Parathyroid adenoma (tissue), 2 donors: ENCODE data around the gene PCED1B.

Experiments used
- H2AFZ ChIP-seq: fragments of 300-600 bp; sonication (generic); one replicate; pipeline ENCODE4 v1.7.0; 2017; ENCODE audit warnings: antibody characterized with exemption, mild to moderate bottlenecking
- H3K27ac ChIP-seq: fragments of 300-600 bp; sonication (generic); one replicate; pipeline ENCODE4 v1.7.0; 2017
- H3K27me3 ChIP-seq: fragments of 300-600 bp; sonication (generic); one replicate; pipeline ENCODE4 v1.7.0; 2017; ENCODE audit warnings: low read length; ENCODE audit not compliant: control insufficient read depth, insufficient read depth
- H3K36me3 ChIP-seq: fragments of 300-600 bp; sonication (generic); one replicate; pipeline ENCODE4 v1.7.0; 2017; ENCODE audit warnings: low read length; ENCODE audit not compliant: control insufficient read depth, insufficient read depth
- H3K4me1 ChIP-seq: fragments of 300-600 bp; sonication (generic); one replicate; pipeline ENCODE4 v1.7.0; 2017; ENCODE audit warnings: control low read depth
- H3K4me2 ChIP-seq: fragments of 300-600 bp; sonication (generic); one replicate; pipeline ENCODE4 v1.7.0; 2017; ENCODE audit warnings: low read length
- H3K4me3 ChIP-seq: fragments of 300-600 bp; sonication (generic); one replicate; pipeline ENCODE4 v1.7.0; 2017; ENCODE audit warnings: low read depth, low read length
- H3K79me2 ChIP-seq: fragments of 300-600 bp; sonication (generic); one replicate; pipeline ENCODE4 v1.7.0; 2017; ENCODE audit warnings: control low read depth
- H3K9ac ChIP-seq: fragments of 300-600 bp; sonication (generic); one replicate; pipeline ENCODE4 v1.7.0; 2017; ENCODE audit warnings: mild to moderate bottlenecking
- H3K9me3 ChIP-seq: fragments of 300-600 bp; sonication (generic); one replicate; pipeline ENCODE4 v1.7.0; 2017; ENCODE audit warnings: low read length; ENCODE audit not compliant: control insufficient read depth
- CTCF ChIP-seq: fragments of 300-600 bp; sonication (generic); IDR thresholded peaks from one replicate; pipeline ENCODE4 v1.7.0; 2017; ENCODE audit warnings: antibody characterized with exemption, mild to moderate bottlenecking
- donor health status: primary hyperparathyroidism.

Gene PCED1B

GRCh38 chr12:47231456-47231855 lies 152.0 kb downstream of the PCED1B start:
- no peak overlapping the region for H3K27ac ChIP-seq
- H3K36me3 ChIP-seq = no peaks in the 10 kb centered on the region

GRCh38 chr12:47234576-47235141 lies 155.2 kb downstream of the PCED1B start:
- no peaks in the 10 kb centered on the region for H3K79me2 ChIP-seq
- H3K4me2 ChIP-seq = no peak overlapping the region
- no peak overlapping the region for H3K9ac ChIP-seq
- H3K4me3 ChIP-seq = no peak overlapping the region
- no peak overlapping the region for H3K27ac ChIP-seq
- H3K4me1 ChIP-seq = no peaks in the 10 kb centered on the region
- no peaks in the 10 kb centered on the region for H3K27me3 ChIP-seq
- H3K36me3 ChIP-seq = no peaks in the 10 kb centered on the region
- no peak overlapping the region for H2AFZ ChIP-seq
- H3K9me3 ChIP-seq = no peaks in the 10 kb centered on the region
- no peak for TF ChIP-seq CTCF

More at GRCh38 chr12:47231456-47231855, 152.0 kb downstream of the PCED1B start:
- TF ChIP-seq CTCF = no peak
- H3K79me2 ChIP-seq = no peaks in the 10 kb centered on the region
- no peak overlapping the region for H3K4me2 ChIP-seq
- H3K9ac ChIP-seq = no peak overlapping the region
- H3K4me3 ChIP-seq = no peak overlapping the region
- H3K4me1 ChIP-seq = no peaks in the 10 kb centered on the region
- no peaks in the 10 kb centered on the region for H3K27me3 ChIP-seq
- H3K9me3 ChIP-seq = no peaks in the 10 kb centered on the region
- H2AFZ ChIP-seq = no peak overlapping the region

GRCh38 chr12:47235258-47236040 lies 156.0 kb downstream of the PCED1B start:
- H3K9me3 ChIP-seq = no peaks in the 10 kb centered on the region
- H3K79me2 ChIP-seq = no peaks in the 10 kb centered on the region
- no peaks in the 10 kb centered on the region for H3K36me3 ChIP-seq
- H3K9ac ChIP-seq = no peak overlapping the region
- no peak for TF ChIP-seq CTCF
- H3K4me3 ChIP-seq = no peak overlapping the region
- no peak overlapping the region for H3K4me2 ChIP-seq
- H3K27ac ChIP-seq = no peak overlapping the region
- H3K4me1 ChIP-seq = no peaks in the 10 kb centered on the region
- no peak overlapping the region for H2AFZ ChIP-seq
- no peaks in the 10 kb centered on the region for H3K27me3 ChIP-seq

- H3K9ac ChIP-seq = no peak overlapping the region
- H3K4me2 ChIP-seq = no peak overlapping the region
- no peaks in the 10 kb centered on the region for H3K27me3 ChIP-seq
- H3K79me2 ChIP-seq = no peaks in the 10 kb centered on the region
- H2AFZ ChIP-seq = no peak overlapping the region
- no peak overlapping the region for H3K27ac ChIP-seq
- no peak for TF ChIP-seq CTCF
- H3K9me3 ChIP-seq = no peaks in the 10 kb centered on the region
- no peaks in the 10 kb centered on the region for H3K36me3 ChIP-seq
- H3K4me1 ChIP-seq = no peaks in the 10 kb centered on the region
- H3K4me3 ChIP-seq = no peak overlapping the region
These were observed 156.8 kb downstream of the PCED1B start for GRCh38 chr12:47236109-47236714.
